ENCODE data around the gene HOXD13. TPM values are rescaled to one million over a fixed set of nuclear protein-coding genes. Genes with fewer than 3 reads are reported as not detected.

Gene HOXD13
- total and polyA plus RNA-seq, 12 donors: not detected

DNA sequence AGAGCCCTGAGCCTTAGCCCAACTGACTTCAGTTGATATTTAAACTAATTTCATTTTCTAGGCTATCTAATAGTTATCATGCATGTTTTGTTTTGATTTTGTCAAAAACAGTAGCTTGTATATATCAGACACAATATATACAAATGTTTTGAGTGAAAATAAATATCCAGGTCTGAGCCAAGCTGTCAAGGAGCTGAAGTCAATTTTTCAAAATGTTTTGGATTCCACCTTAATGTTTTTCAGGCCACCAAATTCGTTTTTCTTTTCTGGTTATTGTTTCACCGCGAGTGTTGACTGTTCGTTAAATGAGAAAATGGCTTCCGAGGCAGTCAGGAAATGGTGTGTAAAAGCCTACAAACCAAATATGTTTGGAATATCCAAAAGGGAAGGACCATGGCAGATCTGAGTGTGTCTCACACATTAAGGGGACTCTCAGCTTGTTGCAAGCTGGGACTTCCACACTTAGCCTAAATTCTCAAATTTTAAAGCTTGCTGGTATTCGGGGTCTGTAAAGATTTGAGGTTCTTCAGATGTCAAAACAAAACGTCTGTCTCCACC is 9.9 kb downstream of the HOXD13 start:
- 12 to 13% methylated on average over 7 of the region's 7 CpGs for WGBS, 2 donors
- ATAC-seq (no peak), DNase-seq (no peak)
- Histone ChIP-seq H3K4me3 (no peak overlapping the region), H3K36me3 (no peaks in the 10 kb centered on the region), H3K9me3 (no peaks in the 10 kb centered on the region), H3K27ac (no peak overlapping the region), H3K4me1 (peaks cover 4 to 45% (median 24%) of the 10 kb centered on the region in 9 donors), H3K27me3 (peaks cover 65 to 100% (median 100%) of the 10 kb centered on the region in 7 donors)
- intact Hi-C loops (cut with DNase I): no loop called here
- TF ChIP-seq, protein P1, sequence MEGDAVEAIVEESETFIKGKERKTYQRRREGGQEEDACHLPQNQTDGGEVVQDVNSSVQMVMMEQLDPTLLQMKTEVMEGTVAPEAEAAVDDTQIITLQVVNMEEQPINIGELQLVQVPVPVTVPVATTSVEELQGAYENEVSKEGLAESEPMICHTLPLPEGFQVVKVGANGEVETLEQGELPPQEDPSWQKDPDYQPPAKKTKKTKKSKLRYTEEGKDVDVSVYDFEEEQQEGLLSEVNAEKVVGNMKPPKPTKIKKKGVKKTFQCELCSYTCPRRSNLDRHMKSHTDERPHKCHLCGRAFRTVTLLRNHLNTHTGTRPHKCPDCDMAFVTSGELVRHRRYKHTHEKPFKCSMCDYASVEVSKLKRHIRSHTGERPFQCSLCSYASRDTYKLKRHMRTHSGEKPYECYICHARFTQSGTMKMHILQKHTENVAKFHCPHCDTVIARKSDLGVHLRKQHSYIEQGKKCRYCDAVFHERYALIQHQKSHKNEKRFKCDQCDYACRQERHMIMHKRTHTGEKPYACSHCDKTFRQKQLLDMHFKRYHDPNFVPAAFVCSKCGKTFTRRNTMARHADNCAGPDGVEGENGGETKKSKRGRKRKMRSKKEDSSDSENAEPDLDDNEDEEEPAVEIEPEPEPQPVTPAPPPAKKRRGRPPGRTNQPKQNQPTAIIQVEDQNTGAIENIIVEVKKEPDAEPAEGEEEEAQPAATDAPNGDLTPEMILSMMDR (IDR thresholded peaks at IDR 0.05): no peak

DNA sequence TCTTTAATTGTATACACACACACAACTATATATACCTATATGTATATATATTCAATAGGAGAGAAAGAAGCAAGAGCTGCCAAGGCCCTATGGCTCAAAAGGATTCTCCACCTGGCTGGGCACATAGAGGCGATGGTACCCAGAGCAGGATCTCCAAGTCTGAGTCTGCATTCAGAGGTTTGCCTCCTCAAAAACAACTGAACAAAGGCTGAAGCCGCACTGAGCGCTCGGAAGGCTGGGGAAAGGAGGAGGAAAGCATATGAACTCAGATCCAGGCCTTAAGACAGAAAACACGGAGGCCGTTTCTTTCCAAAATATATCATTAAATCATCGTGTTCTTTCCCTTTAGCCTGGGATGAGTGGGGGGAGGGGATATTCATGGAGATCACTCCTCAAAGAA is 10.7 kb downstream of the HOXD13 start:
- peaks cover 65 to 99% (median 98%) of the 10 kb centered on the region in 7 donors for H3K27me3 ChIP-seq
- H3K4me3 ChIP-seq: no peak overlapping the region
- intact Hi-C loops (cut with DNase I): no loop called here
- DNase-seq: no peak
- TF ChIP-seq, protein P1 (IDR thresholded peaks at IDR 0.05): no peak
- no peaks in the 10 kb centered on the region for H3K9me3 ChIP-seq
- H3K36me3 ChIP-seq: no peaks in the 10 kb centered on the region
- H3K4me1 ChIP-seq: peaks cover 5 to 38% (median 19%) of the 10 kb centered on the region in 9 donors
- H3K27ac ChIP-seq: no peak overlapping the region
- ATAC-seq: no peak
- WGBS, 2 donors: 20 to 27% methylated on average over 7 of the region's 7 CpGs

DNA sequence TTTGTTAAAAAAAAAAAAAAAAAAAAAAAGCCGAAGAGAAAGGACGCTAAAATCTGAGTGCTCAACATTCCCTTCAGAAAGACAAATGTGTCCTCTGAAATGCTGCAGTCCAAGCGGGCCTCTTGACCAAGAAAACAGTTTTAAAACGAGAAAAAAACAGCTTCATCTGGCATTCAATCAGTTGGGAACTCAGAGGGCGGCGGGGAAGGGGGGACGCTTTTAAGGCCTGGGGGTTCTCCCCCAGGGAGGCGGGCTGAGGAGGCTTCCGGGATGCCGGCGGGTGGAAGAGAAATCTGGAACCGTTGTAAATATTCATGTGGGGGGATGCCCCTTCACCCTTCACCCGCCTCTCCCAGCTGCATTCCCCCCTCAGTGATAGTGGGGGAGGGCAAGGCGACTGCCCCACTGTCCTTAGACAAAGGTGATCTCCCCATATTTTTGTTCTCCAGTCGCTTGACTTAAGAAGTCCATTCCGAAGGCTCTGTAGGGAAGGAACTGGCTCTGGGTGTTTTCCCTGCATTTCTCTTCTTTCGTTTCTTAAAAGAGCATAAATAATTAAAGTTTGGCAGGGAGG is 11.3 kb downstream of the HOXD13 start:
- TF ChIP-seq, protein P1 (IDR thresholded peaks at IDR 0.05): no peak
- DNase-seq: no peak
- Histone ChIP-seq H3K27ac (no peak overlapping the region), H3K4me3 (no peak overlapping the region), H3K27me3 (peaks cover 63 to 99% (median 98%) of the 10 kb centered on the region in 7 donors), H3K4me1 (peaks cover 0 to 34% (median 19%) of the 10 kb centered on the region in 9 donors), H3K9me3 (no peaks in the 10 kb centered on the region), H3K36me3 (no peaks in the 10 kb centered on the region)
- 4 to 5% methylated on average over 17 of the region's 17 CpGs for WGBS, 2 donors
- ATAC-seq: no peak
- intact Hi-C loops (cut with DNase I): no loop called here

DNA sequence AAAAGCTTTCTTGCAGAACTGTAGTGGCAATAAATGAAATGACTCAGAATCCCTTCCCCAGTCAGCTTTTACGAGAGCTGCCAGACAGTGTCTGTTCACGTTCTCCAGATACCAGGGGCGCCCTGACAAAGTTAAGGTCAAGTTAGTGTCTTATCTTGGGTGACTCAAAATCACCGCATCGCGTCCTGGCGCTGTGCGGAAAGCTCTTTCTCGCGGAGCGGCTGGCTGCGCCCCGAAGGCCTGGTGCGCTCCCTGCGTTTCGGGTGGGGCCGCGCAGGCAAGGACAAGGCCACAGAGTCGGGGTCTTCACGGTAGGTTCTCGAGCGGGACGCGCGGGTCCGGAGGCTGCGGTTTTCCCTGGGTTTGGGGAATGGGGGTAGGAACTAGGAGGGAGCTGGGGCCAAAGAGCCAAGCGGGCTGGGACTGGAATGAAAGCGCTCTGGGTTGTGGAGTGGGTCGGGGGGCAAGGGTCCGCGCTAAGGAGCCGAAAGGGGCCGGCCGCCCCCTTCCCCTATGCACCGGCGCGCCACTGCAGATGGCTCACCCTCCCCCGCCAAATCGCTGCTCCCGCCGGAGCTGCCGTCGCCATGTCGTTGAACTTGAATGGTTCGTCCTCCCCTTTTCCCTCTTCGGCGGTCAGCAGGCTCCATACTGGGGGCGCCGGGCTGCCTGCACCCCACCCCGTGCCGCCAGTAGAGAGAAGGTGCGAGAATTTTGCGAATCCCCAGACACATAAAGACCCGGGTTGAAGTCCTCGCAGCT is 12.0 kb downstream of the HOXD13 start:
- intact Hi-C loops (cut with DNase I): no loop called here
- Histone ChIP-seq H3K27ac (no peak overlapping the region), H3K4me1 (peaks cover 0 to 36% (median 22%) of the 10 kb centered on the region in 9 donors), H3K27me3 (peaks cover 68 to 99% (median 98%) of the 10 kb centered on the region in 7 donors), H3K4me3 (peak overlapping the region in 2 of 10 donors; percentile 3 to 17), H3K36me3 (no peaks in the 10 kb centered on the region), H3K9me3 (no peaks in the 10 kb centered on the region)
- no peak for ATAC-seq
- TF ChIP-seq, protein P1 (IDR thresholded peaks at IDR 0.05): no peak
- 1 to 3% methylated on average over 42 to 56 of the region's 56 CpGs for whole genome bisulfite sequencing, 2 donors
- DNase-seq: no peak

All from heart right ventricle (tissue), 16 donors.